AML-193 (cell line): Measurements from ENCODE around the gene NF2.
"Not testable (repeated sequence)": the region's sequence is repeated elsewhere in the genome, so short reads cannot be mapped to it uniquely, and the experiment has no call there.

Experiments
- DNase-seq, 2 experiments: peaks; one replicate each; lab custom pipeline; 2025; lab: John Stamatoyannopoulos, UW

Gene NF2

GRCh38 chr22:29596408-29596807, 7.0 kb upstream of the NF2 start:
- no peak for DNase-seq

GRCh38 chr22:29597871-29598683, 5.4 kb upstream of the NF2 start:
- DNase-seq = not testable (repeated sequence)

DNA sequence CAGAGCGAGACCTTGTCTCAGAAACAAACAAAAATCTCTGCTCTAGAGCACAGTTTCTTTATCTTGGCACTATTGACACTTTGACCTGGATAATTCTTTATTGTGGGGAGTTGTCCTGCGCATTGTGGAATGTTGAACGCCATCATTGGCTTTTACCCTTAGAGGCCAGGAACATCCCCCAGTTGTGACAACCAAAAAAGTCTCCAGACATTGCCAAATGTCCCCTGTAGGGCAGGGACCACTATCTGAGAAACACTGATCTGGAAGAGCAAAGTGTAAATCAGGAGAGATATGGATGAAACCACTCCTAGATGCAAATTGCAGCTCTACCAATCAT, 4.8 kb upstream of the NF2 start:
- no peak for DNase-seq

GRCh38 chr22:29604076-29604360, 585 bp downstream of the NF2 start:
- DNase-seq = no peak

DNA sequence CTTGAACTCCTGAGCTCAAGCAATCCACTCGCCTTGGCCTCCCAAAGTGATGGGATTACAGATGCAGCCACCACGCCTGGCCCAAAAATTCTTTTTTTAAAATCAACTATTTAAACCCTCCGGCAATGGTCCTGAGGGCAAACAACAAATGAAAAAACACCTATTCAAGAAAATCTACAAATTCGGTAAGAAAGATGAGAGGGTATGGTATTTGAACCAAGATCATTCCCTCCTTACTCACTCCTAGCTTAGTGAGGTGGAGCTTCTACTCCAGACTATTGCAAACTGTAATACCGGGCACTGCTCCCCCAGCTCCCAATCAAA, 2.1 kb downstream of the NF2 start:
- no peak for DNase-seq

DNA sequence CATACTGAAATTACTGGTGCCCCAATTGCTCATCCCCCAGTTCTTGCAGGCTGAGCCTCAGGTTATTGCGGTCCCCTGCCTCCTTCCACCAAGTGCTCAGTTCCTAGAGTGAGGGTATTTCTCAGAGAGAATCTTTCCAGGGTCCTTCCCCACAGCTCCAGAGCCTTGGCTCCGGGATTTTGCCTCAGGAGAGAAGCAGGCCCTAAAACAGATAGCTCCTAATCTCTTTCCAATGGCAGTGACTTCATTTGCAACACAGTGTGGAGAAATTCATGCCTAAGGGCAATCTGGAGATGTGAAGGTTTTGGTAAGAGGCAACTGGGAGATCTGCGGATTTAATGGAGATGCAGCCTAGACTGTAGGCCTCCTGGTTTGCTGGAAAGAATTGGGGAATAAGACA, 2.9 kb downstream of the NF2 start:
- DNase-seq = no peak

DNA sequence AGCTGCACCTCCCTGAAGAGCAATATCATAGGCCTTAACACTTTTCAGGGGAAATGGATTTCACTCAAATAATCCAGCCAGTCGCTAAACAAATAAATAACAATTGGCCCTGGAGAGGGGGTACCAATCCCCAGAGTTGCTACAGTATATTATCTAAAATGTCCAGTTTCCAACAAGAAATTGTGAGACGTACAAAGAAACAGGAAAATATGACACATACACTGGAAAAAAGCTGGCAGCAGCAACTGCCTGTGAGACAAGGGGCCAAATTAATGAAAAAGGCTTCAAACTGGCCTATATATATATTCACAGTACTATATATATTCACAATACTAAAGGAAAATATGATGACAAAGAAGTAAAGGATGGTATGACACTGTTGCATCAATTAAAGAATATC, 4.0 kb downstream of the NF2 start:
- no peak for DNase-seq

DNA sequence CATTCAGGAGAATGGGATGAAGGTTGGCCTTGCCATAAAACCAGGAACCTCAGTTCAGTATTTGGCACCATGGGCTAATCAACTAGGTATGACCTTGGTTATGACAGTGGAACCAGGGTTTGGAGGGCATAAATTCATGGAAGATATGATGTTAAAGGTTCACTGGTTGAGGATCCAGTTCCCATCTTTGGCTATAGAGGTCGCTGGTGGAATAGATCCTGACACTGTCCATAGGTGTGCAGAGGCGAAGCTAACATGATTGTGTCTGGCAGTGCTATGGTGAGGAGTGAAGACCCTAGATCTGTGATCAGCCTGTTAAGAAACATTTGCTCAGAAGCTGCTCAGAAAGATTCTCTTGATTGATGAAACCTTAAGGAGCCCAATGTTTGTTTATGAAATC, 5.7 kb downstream of the NF2 start:
- no peak for DNase-seq

- no peak for DNase-seq
Observed at GRCh38 chr22:29610780-29611179, 7.3 kb downstream of the NF2 start.

DNA sequence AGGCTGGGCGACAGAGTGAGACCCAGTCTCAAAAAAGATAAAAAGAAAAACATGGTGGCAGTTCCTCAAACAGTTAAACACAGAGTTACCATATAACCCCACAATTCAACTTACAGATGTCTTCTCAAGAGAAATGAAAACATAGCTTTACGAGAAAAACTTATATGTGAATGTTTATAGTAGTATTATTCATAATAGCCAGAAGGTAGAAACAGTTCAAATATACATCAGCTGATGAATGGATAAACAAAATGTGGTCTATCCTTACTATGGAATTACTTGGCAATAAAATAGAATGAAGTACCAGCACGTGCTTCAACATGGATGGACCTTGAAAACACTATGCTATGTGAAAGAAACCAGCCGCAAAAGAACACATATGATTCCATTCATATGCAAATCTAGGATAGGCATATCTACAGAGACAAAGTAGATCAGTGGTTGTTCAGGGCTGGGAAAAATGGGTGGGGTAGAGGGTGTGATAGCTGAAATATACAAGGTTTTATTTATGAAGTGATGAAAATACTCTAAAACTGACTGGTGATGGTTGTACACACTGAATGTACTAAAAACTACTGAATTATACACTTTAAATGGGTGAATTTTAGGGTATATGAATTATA, 12.4 kb downstream of the NF2 start:
- no peak for DNase-seq

- no peak for DNase-seq
Observed at GRCh38 chr22:29617922-29618629, 14.6 kb downstream of the NF2 start.

- no peak for DNase-seq
Observed at GRCh38 chr22:29621761-29622526, 18.5 kb downstream of the NF2 start.

- no peak for DNase-seq
Observed at GRCh38 chr22:29623059-29623458, 19.6 kb downstream of the NF2 start.

- peak; percentile 27 to 42 for DNase-seq
Observed at GRCh38 chr22:29623553-29624169, 20.2 kb downstream of the NF2 start.

GRCh38 chr22:29625090-29625825, 21.8 kb downstream of the NF2 start:
- peak; percentile 57 to 72 for DNase-seq

DNA sequence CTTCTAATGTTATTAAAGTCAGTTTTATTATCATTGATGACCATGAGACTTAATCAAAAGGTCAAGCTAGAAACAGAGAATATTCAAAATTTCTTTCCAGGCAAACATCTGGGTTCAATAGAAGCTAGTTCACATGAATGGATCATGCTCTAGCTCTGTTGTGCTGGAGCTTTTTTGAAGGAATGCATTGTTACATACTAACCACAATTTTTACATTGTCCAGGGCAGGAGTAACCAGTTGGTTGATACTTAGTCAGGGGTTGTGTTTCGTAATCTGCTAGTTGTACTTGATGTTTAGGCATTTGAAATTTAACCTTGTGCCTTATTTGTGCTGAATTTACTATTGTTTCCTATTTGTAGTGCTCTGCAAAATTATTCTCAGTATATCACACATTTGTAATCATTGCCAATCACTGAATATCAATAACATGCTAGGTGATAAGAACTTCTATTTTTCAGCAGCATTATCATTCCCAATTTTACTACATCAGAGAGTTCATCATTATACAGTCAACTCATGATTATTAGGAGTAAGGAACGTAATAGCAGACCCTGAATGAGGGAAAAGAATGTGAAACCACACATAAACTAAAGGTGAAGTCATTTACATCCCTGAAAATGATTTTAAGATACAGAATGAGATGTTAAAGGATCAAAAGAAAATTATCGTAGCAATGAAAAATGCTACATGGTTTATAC, 23.2 kb downstream of the NF2 start:
- DNase-seq = peak; percentile 7 to 19

GRCh38 chr22:29627196-29627535, 23.7 kb downstream of the NF2 start:
- no peak for DNase-seq

DNA sequence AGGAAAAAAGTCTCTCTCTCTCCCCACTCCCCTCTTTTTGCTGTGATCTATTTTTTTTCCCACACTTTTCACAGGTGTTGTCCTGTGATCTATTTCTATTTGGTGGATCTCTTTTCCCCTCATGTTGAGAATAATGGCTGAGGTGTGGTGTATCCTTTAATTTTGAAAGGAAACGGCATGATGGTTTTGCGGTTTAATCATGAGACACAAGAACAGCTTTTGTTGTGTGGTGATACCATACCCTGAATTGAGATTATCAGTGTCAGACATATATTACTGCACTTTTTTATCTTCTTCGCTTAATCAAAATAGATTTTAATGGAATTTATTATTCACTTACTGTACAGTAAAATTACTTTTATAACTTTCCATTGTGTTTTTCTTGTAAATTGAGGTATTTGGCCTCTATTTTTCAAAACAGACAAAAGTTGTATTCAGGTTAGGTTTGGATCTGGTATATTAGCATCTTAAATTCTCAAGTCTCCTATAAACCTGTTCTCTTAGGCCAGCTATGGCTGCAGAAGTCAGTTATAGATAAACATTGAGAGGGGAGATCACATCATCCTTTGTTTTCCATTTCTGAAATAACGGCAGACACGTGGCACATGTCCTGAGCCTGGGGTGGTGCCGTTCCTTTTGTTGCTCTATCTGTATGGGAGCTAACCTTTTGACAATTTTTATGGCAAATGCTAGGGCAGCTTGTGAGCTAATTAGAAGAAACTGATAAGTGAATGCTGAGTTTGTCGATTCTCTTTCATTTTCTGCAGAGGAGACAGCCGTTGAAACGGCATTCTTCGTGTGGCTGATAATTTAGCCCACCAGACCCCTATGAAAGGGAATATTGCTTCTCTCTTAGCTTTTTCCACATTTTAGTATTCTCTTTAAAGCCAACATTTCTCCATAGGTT, 25.8 kb downstream of the NF2 start:
- DNase-seq = no peak

- DNase-seq = no peak
Observed at GRCh38 chr22:29629903-29630516, 26.6 kb downstream of the NF2 start.

DNA sequence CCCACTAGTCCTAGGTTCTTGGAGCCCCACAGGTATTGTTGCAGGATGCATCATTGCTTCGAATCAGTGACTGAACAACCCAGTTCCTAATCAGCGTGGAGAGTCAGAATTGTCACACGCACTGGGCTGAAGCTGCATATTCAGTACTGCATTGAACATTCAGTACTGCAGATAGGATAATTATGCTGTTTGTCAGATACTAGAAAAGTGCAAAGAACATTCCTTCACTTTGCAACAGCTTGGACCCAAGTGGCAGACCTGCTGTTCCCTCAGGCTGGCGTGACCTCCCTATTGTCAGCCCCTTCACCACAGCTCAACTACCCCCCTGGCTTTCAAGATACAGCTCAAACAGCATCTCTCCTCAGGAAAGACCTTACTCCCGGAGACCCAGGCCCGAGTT, 27.6 kb downstream of the NF2 start:
- DNase-seq = no peak
